ENCODE measurements around the gene RGS9BP.

DNA sequence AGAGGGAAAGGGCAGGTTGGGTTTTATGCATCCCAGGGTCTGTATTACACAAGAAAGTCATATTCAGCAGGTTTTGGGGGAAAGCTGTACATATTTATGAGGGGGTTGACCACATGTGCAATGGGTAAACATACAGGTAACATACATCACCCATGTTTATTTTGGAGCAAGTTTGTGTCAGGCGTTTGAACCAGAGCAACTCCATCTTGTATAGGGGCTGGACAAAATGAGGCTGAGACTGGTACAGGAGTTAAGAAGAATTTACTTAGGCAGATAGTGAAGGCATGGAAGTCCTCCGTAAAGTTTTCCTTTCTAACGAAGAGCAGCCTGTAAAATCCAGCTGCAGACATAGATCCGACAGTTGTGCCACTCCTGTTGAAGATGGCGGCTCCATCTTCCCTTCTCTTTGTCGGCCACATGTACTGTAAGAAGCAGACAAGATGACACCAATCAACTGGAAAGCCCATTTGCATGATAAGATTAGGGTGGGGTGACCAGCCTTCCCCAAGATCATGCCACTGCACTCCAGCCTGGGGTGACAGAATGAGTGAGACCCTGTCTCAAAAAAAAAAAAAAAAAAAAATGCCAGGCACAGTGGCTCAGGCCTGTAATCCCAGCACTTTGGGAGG lies 11.3 kb downstream of the RGS9BP start:
- TF ChIP-seq, protein P1, sequence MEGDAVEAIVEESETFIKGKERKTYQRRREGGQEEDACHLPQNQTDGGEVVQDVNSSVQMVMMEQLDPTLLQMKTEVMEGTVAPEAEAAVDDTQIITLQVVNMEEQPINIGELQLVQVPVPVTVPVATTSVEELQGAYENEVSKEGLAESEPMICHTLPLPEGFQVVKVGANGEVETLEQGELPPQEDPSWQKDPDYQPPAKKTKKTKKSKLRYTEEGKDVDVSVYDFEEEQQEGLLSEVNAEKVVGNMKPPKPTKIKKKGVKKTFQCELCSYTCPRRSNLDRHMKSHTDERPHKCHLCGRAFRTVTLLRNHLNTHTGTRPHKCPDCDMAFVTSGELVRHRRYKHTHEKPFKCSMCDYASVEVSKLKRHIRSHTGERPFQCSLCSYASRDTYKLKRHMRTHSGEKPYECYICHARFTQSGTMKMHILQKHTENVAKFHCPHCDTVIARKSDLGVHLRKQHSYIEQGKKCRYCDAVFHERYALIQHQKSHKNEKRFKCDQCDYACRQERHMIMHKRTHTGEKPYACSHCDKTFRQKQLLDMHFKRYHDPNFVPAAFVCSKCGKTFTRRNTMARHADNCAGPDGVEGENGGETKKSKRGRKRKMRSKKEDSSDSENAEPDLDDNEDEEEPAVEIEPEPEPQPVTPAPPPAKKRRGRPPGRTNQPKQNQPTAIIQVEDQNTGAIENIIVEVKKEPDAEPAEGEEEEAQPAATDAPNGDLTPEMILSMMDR (IDR thresholded peaks at IDR 0.05; ENCODE audit: low read length): no peak
- TF ChIP-seq EZH2phosphoT487 (IDR thresholded peaks at IDR 0.05; ENCODE audit: low read length) (no peak), EZH2 (optimal IDR thresholded peaks at IDR 0.05; ENCODE audit: low read depth, low read length) (no peak)
